Coronary artery (tissue), 2 donors: ENCODE measurements around the gene PLCH2.
A peak's percentile ranks its signal among the peaks of the same experiment; 100 is the strongest.

Experiments used
- DNase-seq: peaks from one replicate; pipeline ENCODE4 v3.0.0-alpha.2; 2017; ENCODE audit warnings: low spot score
- H3K27ac ChIP-seq, 2 donors: fragments of 200-600 bp; sonication (generic); one replicate each; pipeline ENCODE4 v1.5.1; 2016 to 2019
- H3K4me3 ChIP-seq: fragments of 200-600 bp; sonication (generic); 2 replicates; pipeline ENCODE4 v1.5.1; 2016; ENCODE audit warnings: mild to moderate bottlenecking, moderate library complexity
- TF ChIP-seq, protein P1 (sequence below): fragments of 200-600 bp; sonication (generic); IDR thresholded peaks from one replicate; pipeline ENCODE4 v1.5.1; 2019; ENCODE audit warnings: antibody characterized with exemption

Gene PLCH2

GRCh38 chr1:2528016-2528415 is 51.9 kb downstream of the PLCH2 start:
- peak overlapping the region; percentile 79 to 95 for H3K27ac ChIP-seq
- TF ChIP-seq, protein P1, sequence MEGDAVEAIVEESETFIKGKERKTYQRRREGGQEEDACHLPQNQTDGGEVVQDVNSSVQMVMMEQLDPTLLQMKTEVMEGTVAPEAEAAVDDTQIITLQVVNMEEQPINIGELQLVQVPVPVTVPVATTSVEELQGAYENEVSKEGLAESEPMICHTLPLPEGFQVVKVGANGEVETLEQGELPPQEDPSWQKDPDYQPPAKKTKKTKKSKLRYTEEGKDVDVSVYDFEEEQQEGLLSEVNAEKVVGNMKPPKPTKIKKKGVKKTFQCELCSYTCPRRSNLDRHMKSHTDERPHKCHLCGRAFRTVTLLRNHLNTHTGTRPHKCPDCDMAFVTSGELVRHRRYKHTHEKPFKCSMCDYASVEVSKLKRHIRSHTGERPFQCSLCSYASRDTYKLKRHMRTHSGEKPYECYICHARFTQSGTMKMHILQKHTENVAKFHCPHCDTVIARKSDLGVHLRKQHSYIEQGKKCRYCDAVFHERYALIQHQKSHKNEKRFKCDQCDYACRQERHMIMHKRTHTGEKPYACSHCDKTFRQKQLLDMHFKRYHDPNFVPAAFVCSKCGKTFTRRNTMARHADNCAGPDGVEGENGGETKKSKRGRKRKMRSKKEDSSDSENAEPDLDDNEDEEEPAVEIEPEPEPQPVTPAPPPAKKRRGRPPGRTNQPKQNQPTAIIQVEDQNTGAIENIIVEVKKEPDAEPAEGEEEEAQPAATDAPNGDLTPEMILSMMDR: no peak
- DNase-seq: peak; percentile 87

DNA sequence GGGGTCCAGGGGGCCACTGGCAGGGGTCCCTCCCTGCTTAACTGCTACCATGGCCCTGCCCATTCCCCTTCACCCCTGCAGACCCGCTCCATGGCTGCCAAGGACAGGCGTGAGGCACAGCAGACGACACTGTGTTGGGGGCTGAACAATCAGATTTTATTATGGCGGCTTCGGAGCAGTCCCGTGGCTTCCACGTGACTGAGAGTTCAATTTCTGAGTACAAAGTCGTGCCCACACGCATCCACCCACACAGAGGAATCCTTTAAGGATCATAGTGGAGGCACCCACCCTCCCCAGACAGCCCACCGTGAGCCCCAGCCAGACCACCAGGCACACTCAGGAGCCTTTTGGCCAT is 52.5 kb downstream of the PLCH2 start:
- Histone ChIP-seq H3K4me3 (peak overlapping the region; percentile 71), H3K27ac (peak overlapping the region; percentile 62 to 95)
- no peak for DNase-seq
- TF ChIP-seq, protein P1: no peak

More at GRCh38 chr1:2528016-2528415, 51.9 kb downstream of the PLCH2 start:
- H3K4me3 ChIP-seq: peak overlapping the region; percentile 71

DNA sequence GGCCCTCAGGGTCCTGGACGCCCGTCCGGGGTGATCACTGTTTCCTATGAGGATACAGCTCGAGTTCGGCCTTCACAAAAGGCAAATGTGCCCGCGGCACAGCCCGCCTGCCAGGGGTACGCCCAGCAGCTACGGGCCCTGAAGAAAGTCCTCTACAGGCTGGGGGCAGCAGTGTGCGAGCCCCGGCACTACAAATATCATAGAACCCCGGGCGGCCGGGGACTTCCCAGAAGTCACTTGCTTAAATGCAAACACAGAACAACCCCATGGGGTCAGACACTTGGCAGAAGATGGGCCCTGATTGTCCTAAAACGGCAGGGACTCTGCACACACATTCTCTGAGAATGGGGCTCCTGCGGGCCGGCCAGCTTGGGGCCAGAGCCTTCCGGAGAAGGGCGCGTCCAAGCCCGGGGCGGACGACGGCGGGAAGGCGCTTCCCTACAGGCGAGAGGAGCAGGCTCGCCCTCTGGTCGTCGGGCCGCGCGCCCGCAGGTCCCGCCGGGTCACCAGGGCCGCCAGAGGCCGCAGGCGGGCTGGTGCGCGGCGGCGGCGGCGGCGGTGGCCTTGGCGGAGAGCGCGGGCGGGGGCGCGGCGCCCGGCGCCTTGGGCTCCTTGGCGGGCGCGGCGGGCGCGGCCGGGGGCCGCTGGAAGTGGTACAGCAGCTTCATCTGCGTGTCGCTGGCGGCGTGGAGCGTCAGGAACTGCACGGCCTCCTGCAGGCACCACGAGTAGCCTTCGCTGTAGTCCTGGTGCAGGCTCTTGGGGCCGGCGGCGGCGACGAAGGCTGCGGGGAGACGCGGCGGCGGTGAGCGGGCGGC is 53.1 kb downstream of the PLCH2 start:
- no peak for DNase-seq
- Histone ChIP-seq H3K4me3 (peak overlapping the region; percentile 71), H3K27ac (peak overlapping the region; percentile 62 to 95)
- TF ChIP-seq, protein P1: no peak

GRCh38 chr1:2529784-2530512 is 53.9 kb downstream of the PLCH2 start, which contains the start of gene HES5:
TSS of gene HES5 (minus strand) at chr1:2530263. CDS start at chr1:2530164, 99 bp downstream.
- DNase-seq: no peak

GRCh38 chr1:2530513-2531361 is 54.6 kb downstream of the PLCH2 start:
- no peak for DNase-seq
- TF ChIP-seq, protein P1: no peak
- peak overlapping the region; percentile 18 to 95 for H3K27ac ChIP-seq
- H3K4me3 ChIP-seq: peak overlapping the region; percentile 71

More at GRCh38 chr1:2529784-2530512, 53.9 kb downstream of the PLCH2 start, which contains the start of gene HES5:
- Histone ChIP-seq H3K4me3 (peak within 1 kb of the TSS; percentile 71), H3K27ac (peak within 1 kb of the TSS; percentile 62 to 95)
- TF ChIP-seq, protein P1: no peak

GRCh38 chr1:2532485-2533160 is 56.5 kb downstream of the PLCH2 start:
- Histone ChIP-seq H3K4me3 (no peak overlapping the region), H3K27ac (no peak overlapping the region)
- TF ChIP-seq, protein P1: no peak
- DNase-seq: no peak
